ENCODE measurements around the gene C17orf50. TPM values are rescaled to one million over a fixed set of nuclear protein-coding genes. Genes with fewer than 3 reads are reported as not detected.
A peak's percentile ranks its signal among the peaks of the same experiment; 100 is the strongest.

C17orf50 gene
- total and polyA plus RNA-seq, 2 of the 13 experiments (the other 11 are each of a cell fraction or from before 2014, with no cell fraction given) = not detected

DNA sequence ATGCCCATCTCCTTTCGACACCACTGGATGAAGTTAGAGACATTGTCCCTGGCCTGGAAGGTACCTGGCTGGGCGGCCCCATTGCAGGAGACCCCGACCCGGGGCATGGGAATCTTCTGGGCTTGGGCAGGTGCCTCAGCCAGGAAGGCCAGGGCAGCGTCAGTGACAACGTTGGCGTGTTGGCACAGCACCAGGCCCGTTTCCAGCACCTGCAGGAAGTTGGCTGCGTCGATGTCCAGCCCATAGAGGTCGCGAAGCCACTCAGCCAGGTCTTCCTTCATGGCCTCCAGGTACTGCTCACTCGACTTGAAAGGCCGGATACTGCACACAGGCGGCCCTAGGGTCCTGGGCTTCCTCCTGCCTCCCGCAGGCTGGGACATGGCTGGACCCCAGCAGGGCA lies 8.2 kb upstream of the C17orf50 start:
- ATAC-seq (peak; percentile 23; the same call in 2 of the 3 replicates), FAIRE-seq (no peak), DNase-seq (ENCODE audit: low spot score) (no peak)
- H3K79me2 ChIP-seq (ENCODE audit: insufficient read depth, low read length) = no peaks in the 10 kb centered on the region
- H4K20me1 ChIP-seq (ENCODE audit: insufficient read depth, low read length) = no peaks in the 10 kb centered on the region
- H3K27me3 ChIP-seq (ENCODE audit: control insufficient read depth in 1 of 2, insufficient read depth in 2 of 2, low read length in 2 of 2) = peaks cover 2 to 51% of the 10 kb centered on the region in 2 experiments; a peak in 4 of 5 replicates
- 0 out of 2 replicates have a peak, but pooled peaks have one; percentile 29 for TF ChIP-seq ZNF891 (CRISPR knock-in tag; IDR thresholded peaks at IDR 0.05)
- TF ChIP-seq, protein P1, sequence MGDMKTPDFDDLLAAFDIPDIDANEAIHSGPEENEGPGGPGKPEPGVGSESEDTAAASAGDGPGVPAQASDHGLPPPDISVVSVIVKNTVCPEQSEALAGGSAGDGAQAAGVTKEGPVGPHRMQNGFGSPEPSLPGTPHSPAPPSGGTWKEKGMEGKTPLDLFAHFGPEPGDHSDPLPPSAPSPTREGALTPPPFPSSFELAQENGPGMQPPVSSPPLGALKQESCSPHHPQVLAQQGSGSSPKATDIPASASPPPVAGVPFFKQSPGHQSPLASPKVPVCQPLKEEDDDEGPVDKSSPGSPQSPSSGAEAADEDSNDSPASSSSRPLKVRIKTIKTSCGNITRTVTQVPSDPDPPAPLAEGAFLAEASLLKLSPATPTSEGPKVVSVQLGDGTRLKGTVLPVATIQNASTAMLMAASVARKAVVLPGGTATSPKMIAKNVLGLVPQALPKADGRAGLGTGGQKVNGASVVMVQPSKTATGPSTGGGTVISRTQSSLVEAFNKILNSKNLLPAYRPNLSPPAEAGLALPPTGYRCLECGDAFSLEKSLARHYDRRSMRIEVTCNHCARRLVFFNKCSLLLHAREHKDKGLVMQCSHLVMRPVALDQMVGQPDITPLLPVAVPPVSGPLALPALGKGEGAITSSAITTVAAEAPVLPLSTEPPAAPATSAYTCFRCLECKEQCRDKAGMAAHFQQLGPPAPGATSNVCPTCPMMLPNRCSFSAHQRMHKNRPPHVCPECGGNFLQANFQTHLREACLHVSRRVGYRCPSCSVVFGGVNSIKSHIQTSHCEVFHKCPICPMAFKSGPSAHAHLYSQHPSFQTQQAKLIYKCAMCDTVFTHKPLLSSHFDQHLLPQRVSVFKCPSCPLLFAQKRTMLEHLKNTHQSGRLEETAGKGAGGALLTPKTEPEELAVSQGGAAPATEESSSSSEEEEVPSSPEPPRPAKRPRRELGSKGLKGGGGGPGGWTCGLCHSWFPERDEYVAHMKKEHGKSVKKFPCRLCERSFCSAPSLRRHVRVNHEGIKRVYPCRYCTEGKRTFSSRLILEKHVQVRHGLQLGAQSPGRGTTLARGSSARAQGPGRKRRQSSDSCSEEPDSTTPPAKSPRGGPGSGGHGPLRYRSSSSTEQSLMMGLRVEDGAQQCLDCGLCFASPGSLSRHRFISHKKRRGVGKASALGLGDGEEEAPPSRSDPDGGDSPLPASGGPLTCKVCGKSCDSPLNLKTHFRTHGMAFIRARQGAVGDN (CRISPR knock-in tag; IDR thresholded peaks at IDR 0.05) = peak; percentile 44
- TF ChIP-seq GABPB1 (CRISPR knock-in tag; IDR thresholded peaks at IDR 0.05) = peak; percentile 16; the same call in 1 of the 2 replicates
- TF ChIP-seq ZNF749 (CRISPR knock-in tag; IDR thresholded peaks at IDR 0.05; ENCODE audit: borderline replicate concordance) = no peak
- no peak for TF ChIP-seq ZKSCAN1 (IDR thresholded peaks at IDR 0.05; ENCODE audit: low read length)
- no peak for TF ChIP-seq ZNF652 (CRISPR knock-in tag; IDR thresholded peaks at IDR 0.05; ENCODE audit: borderline replicate concordance, low read depth)
- no peak for TF ChIP-seq YEATS2 (CRISPR knock-in tag; IDR thresholded peaks at IDR 0.05; ENCODE audit: borderline replicate concordance)
- no peak for TF ChIP-seq ZBTB20 (CRISPR knock-in tag; IDR thresholded peaks at IDR 0.05; ENCODE audit: borderline replicate concordance, low read depth)
- TF ChIP-seq, protein P2, sequence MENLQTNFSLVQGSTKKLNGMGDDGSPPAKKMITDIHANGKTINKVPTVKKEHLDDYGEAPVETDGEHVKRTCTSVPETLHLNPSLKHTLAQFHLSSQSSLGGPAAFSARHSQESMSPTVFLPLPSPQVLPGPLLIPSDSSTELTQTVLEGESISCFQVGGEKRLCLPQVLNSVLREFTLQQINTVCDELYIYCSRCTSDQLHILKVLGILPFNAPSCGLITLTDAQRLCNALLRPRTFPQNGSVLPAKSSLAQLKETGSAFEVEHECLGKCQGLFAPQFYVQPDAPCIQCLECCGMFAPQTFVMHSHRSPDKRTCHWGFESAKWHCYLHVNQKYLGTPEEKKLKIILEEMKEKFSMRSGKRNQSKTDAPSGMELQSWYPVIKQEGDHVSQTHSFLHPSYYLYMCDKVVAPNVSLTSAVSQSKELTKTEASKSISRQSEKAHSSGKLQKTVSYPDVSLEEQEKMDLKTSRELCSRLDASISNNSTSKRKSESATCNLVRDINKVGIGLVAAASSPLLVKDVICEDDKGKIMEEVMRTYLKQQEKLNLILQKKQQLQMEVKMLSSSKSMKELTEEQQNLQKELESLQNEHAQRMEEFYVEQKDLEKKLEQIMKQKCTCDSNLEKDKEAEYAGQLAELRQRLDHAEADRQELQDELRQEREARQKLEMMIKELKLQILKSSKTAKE (CRISPR knock-in tag; IDR thresholded peaks at IDR 0.05; ENCODE audit: borderline replicate concordance) = no peak
- TF ChIP-seq ZBTB8A (CRISPR knock-in tag; IDR thresholded peaks at IDR 0.05; ENCODE audit: borderline replicate concordance, low read depth) = no peak
- intact Hi-C loops (cut with micrococcal nuclease; ENCODE audit: unreplicated experiment) = no loop called here
- no TSS peak for BruUV-seq (replicated peaks)
- in situ Hi-C loops (cut with HindIII; ENCODE audit: extremely low pct_ligation_motif_present, low pct_unique_long_range_greater_than_20kb) = no loop called here
- peaks cover 21% of the 10 kb centered on the region for H3K4me1 ChIP-seq (ENCODE audit: insufficient read depth, low read length)
- 50% methylated on average over 6 of the region's 16 CpGs for WGBS (ENCODE audit: low lambda C conversion rate)
- H3K27ac ChIP-seq (ENCODE audit: extremely low read length, insufficient read depth, low read length) = no peak overlapping the region
- no peak overlapping the region for H3K9ac ChIP-seq (ENCODE audit: insufficient read depth, low read depth, low read length)
- ChIA-PET CTCF (ENCODE audit: low intra/inter-chr PET ratio, low total read pairs) (no interaction called here), POLR2A (no interaction called here)
- no peak overlapping the region for H2AFZ ChIP-seq (ENCODE audit: low read length)
- peak overlapping the region; percentile 57 for H3K4me2 ChIP-seq (ENCODE audit: low read depth, low read length)
- H3K9me3 ChIP-seq (ENCODE audit: low read length) = no peaks in the 10 kb centered on the region
- H3K36me3 ChIP-seq (replicated peaks in 1 of 2; ENCODE audit: control insufficient read depth in 1 of 2, insufficient read depth in 2 of 2, low read length in 2 of 2) = no peaks in the 10 kb centered on the region
- H3K4me3 ChIP-seq (replicated peaks in 1 of 3; ENCODE audit: insufficient read depth in 1 of 3, low read depth in 2 of 3, low read length in 3 of 3) = peak overlapping the region in 1 of 3 experiments; percentile 45; a peak in 2 of 6 replicates
